Myocyte (in vitro differentiated cells): ENCODE data around the gene GPRC5B. TPM values are rescaled to one million over a fixed set of nuclear protein-coding genes. Genes with fewer than 3 reads are reported as not detected.

Source experiments
- DNase-seq: peaks from one replicate; pipeline ENCODE4 v3.0.0-alpha.2; 2012; ENCODE audit warnings: low read depth
- total RNA-seq: library from RNA; depleted of rRNA; stranded (reverse); fragments of >200 nt; gene quantifications from 2 replicates; pipeline ENCODE4 v1.2.3, GENCODE V29; 2014

Gene GPRC5B
- total RNA-seq, 1 donor from 2014 or later, result 52.9 TPM

DNA sequence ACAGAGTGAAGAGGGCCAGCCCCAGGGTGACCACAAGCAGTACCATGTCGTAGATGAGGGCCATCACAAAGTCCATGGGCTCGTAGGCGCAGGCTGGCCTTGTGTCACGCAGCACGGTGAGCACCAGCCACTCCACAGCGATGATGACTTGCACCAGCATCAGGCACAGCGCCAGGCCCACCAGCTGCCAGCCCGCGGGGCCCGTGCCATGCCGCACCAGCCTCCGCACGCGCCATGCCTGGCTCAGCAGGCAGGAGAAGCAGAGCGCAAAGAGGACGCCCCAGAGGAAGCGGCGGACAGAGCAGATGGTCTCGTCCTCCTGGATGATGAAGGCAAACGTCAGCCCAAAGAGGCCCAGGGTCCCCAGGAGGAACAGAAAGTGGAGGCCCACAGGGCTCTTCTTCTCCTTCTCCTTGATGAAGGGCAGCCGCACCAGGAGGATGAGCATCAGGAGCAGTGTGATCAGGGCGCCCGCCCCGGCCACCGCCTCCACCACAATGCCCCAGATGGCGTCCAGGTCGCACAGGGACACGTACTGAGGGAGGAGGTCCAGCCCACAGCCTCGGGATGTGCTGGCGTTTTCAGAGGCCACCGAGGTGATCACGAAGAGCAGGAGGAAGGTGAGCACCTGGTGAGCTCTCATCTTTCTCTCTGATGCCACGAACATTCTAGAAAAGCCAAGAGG lies 12.3 kb downstream of the GPRC5B start:
- no peak for DNase-seq

DNA sequence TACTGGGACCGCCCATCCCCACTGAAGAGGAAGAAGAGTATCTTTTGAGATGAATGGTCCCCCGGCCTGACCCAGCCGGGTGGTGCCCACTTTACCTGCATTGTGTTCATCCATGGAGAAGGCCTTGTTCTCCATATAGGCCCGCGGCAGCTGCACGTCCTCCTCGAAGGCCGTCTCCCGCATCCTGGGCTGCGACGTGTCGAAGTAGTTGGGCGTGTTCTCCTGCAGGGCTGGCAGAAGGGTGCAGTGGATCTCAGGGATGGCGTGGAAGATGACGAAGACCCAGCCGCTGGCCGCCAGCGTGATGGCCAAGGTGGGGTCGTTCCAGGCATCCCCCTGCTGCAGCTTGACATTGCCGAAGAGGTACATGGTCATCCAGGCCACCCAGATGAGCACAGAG lies 12.9 kb downstream of the GPRC5B start:
- DNase-seq, result no peak

DNA sequence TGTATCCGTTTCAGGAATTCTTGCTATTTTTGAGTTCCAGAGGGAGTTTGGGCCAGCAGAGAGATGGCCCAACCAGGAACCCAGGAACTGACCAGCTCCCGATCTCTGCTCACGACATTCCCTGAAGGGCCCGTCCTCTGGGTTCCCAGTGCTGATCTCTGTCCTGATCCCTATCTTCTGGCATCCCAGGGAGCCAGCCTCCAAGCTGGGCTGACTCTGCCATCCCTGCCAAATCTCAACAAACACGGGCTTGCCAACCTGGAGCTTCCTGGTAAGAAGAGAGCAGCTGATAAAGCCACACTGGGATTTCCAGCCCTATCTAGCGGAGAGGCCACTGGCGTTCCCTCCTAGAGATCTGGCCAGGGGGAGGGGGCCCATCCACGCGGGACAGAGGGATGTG lies 16.2 kb downstream of the GPRC5B start:
- no peak for DNase-seq

DNA sequence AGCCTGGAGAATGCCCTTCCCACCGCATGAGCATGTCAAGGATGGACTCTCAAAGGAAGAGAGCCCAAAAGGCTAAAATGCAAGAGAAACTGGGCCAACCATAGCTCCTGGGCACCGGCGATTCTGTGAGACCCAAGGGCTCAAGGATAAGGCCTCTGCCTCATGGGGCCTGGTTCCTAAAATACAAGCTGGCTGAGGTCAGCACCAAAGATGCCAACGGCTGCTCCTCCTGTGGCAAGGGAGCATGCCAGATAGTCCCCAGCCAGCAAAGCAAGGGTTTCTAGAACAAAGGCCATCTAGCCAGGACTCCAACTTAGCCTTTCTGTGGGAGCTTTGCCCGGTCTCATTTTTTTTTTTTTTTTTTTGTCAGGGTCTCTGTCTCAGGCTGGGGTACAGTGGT lies 20.1 kb downstream of the GPRC5B start:
- no peak for DNase-seq

DNA sequence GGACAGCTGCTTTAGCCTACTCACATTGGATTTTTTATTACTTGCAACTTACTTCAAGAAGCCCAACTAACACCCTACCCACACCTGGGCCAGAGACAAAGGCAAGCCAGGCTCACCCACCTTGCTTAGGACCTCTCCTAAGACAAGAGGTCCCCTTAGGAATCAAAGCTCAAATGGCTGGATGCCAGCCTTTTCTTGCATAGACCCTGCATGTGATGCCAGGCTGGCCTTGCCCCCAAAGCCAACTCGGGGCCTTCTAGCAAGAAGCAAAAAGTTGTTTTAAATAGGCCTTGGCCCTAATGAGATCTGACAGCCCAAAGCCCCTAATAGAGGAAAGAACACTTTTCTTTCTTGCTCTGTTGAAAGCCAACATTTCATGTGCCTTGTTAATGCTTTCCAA lies 20.7 kb downstream of the GPRC5B start:
- no peak for DNase-seq

DNA sequence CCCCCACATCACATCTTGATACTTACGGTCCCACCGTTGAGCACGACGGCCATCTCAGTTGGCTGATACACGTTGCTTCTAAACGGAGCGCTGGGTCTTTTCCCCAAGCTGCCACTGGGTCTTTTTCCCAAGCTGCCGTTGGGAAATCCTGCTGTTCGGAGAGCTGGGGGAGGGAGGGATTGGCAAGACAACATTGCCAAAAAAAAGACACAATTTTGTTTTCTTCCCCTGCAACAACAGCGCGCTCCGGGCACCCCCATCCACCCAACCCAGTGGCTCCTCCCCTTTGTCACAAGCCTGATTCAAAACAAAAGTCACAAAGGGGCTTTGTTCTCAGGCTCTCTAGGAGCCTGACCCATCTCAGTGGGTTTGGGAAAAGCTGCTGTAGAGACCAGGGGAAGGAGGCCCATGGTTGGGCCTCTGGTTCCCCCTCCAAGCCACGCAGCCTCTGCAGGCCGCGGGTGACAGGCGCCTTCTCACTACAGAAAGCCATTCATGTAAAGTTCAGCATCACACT lies 22.8 kb downstream of the GPRC5B start:
- no peak for DNase-seq

DNA sequence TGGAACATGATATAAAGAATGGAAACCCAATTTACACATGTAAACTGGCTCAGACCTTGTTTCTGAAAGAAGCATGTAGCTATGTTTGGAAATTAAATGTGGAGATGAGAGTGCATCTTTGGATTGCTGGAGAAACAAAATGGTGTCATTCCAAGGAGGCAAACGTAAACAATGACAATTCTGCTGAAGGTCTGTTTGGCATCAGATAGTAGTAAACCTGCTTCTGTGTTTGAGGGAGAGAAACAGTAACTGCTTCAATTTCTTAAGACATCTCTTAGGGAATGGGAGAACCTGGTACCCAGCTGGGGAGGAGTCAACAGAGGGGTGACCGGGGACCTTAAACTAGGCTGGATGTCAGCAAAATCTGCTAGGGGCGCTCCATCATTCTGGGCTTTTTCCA lies 23.5 kb downstream of the GPRC5B start:
- DNase-seq, result no peak

DNA sequence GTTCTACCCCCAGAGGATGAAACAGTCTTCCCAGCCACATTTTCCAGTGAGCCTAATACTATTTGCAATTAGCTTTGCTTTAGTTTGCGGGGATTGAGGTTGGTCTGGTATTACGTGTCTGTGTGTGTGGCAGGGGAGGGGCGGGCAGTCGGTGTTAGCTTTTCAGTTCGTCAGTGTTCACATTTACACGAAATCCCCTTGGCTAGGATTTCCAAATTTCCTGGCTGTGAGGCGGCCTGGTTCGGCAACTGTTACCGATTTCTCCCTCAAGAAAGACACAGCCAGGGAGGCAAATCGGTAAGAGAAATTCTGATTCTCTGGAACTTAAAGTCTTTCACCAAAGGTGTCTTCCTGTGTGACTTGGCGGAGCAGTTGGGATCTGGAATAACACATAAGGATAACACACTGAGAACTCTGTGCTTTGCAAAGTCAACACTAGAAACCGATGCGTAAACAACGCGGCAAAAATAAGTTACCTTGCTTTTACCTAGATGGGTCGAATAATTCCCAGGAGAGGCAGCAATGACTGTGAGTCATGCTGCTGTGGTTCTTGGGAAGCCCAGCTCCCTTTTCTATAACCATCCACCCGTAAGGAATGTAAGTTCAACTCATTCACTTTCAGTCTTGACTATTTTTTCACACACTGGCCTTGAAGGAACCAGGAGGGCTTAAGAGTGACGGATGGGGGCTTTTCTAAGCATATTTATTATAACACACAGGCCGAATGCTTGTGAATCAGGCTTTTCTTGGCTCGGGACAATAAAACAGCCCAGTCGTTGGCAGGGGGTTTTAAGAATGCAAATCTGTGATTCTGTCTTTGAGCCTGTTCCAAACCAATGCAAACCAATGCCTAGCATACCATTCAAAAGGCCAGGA lies 24.2 kb downstream of the GPRC5B start:
- DNase-seq, result no peak

DNA sequence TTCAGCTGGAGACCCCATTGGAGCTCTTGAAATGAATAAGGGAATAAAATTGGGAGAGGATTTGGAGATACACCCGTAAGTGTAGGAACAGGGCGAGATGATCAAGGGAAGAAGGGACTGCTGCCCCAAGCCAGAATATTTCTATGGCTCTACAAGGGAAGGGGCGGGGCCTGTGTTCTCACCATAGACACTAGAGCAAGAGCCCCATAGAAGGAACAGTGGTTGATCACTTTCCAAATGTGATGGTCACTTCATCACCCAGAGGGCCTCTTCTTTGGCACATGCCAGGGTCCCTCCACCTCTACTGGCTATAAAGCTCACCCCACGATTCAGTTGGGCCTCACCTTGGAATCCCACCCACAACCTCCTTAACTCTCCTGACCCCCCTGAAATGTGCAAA lies 25.0 kb downstream of the GPRC5B start:
- DNase-seq, result no peak

DNA sequence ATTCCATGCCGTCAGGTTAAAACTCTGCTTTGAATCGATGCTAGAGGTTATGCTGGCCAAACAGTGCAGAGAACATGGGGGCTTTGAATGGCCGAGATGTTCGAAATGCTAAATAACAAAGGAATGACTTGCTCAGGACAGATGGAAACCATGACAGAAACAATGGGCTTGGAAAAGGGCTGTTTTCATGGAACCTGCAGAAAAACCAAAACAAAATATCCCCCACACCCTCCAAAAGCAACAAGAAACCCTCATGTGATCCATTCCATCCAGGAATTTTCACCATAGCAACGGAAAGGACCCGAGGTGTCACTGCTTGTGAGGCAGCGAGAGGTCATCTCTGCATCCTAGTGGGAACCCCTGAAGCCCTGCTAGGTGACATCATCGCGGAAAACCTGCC lies 25.5 kb downstream of the GPRC5B start:
- no peak for DNase-seq

DNA sequence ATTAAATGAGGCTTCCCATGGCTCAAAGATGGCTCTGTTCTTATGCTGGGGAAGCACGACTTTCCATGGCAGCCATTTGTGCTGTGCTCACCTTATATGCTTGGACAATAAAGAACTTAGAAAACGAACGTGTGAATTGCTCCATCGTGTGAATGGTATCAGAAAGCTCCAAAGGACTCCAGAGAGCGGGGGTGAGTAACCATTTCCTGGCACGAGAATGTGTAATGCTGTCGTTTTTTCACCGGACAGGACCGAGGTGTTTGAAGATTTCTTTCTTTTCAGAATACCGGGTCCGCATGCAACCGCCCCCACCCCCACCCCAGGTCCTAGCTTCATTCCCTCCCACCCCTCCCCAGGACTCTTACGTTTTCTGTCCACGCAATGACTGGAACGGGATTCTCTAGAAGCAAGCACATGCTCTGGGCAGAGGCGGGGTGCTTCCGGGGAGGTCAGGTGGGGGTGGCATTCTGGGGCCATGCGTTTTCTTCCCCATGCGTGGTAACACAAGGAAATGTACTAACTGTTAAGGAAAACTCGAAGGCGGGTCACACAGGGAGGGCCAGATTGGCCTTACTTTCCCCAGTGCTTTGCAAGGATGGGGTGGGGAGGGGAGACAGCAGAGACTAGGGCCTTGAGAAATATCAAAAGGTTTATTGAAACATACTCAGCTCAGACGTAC lies 26.2 kb downstream of the GPRC5B start:
- DNase-seq, result no peak

DNA sequence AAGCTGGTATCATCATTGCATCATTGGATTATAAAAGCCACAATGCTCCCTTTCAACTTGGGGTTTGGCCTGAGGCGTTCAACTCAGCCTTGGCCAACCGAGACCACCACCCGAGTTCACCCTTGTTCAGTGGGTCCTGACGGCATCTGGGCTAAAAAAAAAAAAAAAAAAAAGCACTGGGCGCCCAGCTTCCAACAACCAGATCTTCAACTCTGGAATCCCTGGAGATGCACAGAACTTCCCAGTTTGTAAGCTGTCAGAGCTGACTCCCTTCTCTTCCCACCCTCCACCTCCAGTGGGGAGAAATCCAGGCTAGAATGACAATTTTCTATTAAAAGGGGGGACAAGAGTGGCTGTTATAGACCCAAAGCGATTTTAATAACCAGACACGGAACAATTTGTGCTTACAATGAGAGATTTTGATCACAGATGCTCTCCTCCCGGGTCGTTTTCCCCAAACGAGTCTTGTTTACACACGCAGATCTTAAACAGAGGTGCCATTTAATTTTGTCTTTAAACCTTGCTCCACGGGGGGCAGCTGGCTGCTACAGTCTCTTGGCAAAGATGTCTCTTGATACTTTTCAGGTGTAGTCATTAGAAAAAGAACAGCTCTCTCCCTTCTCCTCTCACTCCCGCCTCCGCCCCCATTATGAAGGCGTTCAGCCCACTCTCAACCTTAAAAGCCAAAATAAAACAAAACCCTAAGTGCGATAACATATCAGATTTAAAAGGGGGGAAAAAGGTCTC lies 26.9 kb downstream of the GPRC5B start:
- no peak for DNase-seq

DNA sequence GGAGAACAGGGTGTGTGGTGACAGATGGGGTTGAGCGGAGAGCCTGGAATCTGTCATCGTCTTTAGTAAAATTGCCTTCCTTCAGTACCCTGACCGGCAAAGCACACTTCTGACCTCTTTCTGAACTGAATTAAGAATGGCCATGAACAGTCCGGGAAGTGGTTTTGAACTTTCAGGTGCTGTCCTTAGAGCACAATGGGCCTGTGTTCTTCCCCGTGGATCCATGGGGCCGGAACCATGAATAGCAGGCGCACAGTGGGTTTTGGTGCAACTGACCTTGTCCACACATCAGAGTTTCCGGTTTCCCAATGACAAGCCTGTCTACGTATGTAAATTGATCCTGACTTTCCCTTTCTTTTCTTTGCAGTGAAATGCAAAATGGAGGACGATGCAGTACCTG lies 28.5 kb downstream of the GPRC5B start:
- DNase-seq, result no peak

DNA sequence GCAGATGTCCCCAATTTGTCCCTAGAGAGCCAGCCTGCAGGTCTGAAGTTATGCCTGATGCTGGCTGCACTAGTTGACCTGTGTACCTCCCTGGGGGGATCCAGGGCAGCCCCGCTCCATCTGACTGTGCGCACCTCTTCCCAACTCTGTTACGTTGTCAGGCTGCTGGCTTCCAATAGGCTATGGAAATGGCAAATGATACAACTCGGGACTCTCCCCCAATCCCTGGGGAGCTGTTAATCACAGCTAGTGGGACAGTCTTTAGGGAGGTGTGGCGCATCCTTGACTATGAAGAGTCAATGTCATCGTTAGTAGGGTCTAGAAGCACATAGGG lies 30.1 kb downstream of the GPRC5B start:
- no peak for DNase-seq

DNA sequence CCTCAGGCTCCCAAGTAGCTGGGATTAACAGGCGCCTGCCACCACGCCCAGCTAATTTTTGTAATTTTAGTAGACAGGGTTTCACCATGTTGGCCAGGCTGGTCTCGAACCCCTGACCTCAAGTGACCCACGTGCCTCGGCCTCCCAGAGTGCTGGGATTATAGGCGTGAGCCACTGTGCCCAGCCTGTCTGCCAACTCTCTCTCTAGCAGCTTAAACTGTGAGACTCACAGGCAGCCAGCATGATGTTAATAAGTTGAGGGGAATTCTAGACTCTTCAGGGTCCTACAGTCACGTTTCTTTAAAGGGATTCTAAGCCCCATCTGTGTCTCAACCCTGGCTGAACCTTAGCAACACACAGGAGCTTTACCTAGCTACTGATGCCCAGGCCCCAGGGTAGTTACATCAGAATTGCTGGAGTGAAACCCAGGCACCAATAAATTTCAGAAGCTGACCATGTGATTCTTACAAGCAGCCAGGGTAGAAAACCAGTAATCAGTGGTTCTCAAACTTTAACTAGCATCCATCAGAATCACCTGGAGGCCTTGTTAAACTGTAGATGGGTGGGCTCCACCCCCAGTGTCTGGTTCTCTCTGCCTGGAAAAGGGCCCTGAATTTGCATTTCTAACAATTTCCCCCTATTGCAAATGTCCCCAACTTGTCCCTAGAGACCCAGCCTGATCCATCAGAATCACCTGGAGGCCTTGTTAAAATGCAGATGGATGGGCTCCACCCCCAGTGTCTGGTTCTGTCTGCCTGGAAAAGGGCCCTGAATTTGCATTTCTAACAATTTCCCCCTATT lies 30.7 kb downstream of the GPRC5B start:
- no peak for DNase-seq

DNA sequence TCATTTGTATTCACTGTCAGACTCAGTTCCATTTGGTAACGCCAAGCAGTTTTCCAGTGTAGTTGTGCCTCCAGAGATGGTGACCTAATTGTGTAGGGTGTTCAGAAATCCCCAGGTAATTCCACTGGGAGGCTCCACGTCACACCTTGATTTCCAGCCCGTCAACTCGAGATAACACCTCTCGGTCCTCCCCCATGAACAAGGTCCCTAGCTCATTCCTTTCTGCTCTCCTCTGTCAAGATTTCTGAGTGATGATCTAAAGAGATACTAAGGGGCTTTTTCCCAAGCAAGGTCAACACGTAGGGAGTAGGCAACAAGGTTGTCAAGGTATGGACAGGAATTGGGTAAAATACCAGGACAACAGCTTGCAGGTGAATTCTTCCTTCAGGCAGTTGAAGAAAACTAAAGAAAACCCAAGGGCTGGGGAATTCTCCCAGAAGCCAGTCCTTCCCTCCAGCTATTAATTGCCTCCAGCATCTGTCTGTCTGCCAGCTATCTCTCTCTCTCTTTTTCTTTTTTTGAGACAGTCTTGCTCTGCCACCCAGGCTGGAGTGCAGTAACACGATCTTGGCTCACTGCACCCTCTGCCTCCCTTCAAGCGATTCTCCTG lies 31.4 kb downstream of the GPRC5B start:
- DNase-seq, result no peak

DNA sequence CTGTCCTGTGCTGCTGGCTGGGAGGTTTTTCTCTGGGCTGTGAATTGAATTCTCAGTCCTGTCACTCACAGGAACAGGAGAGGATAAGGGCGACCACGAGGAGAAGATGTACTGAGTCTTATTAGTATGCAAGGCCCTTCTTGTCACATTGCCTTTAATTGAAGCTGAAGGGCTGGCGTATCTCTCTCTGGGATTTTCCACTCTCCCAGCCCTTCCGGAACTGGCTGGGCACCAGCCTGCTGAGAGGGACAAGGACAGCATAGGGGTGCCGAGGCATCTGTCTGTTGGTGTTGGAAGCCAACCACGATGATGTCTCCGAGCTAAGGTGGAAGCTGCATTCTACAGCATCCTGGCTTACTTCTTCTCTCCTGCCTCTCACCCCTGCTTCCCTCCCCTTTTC lies 33.2 kb downstream of the GPRC5B start:
- DNase-seq, result no peak

DNA sequence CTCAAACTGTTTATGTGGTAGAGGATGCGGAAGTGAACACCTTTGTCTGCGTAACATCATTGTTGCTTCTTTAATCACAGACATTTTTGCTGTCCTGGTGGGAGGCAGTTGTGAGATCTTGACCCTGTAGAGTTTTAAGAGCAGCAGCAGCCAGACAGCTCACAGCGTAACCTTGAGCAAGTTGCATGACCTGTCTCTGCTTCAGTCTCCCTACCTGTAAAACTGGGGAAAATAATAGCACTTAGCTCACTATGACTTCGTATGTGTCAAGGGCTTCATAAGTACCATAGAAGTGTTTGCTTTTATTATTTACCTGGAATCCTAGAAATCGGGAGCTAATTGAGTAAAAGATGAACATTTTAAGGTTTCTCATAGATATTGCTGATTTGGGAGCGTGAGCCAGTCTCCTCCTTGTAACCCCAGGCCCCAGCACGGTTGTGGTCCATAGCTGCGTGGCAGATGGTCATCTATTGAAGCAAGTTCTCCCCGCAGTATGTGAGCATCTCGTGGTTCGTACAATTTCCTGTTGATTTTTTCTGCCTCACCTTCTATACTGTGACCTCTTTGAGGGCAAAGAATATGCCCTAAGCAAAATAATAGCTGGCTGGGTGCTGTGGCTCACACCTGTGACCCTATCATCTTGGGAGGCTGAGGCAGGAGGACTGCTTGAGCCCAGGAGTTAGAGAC lies 34.4 kb downstream of the GPRC5B start:
- no peak for DNase-seq

DNA sequence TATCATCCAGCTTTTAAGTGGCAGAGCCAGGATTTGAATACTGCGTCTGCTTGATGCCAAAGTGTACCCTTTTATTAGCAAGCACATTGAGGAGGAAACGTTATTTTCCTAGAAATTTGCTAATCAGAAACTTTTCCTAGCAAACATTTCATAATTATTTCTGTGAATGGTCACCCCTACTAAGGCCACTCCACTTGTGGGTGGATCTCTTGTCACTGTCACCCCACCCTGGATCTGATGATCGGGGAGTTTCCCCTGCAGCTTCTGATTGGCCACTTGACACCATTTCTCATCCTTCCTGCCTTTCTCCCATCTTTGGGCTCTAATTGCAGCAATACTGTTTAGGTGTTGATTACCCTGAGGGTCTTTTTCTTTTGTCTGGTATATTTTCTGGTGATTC lies 35.9 kb downstream of the GPRC5B start:
- no peak for DNase-seq

DNA sequence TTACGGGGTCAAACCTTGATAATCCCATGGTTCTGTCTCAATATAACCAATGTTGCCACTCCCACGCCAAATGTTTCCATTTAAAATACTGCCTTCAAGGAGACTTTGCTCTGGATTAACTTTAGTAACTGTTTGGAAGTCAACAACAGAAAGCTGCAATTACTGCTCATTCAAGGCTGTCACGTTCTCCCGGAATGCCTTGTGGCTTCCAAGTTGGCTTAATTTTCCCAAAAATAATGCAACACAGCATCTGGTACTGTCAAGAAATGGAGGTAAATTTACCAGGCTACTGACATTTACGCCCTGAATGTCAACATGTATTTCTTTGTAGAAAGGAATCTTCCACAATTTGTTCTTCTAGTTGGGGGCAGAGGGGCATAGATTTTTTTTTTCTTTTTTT lies 38.2 kb downstream of the GPRC5B start:
- DNase-seq, result no peak
